ENCODE data around the gene DENND1A.

GRCh38 chr9:123948286-123948685 lies 18.4 kb upstream of the DENND1A start:
- TF ChIP-seq CTCF (IDR thresholded peaks at IDR 0.05) (no peak), POLR2AphosphoS5 (IDR thresholded peaks at IDR 0.05) (no peak), POLR2A (IDR thresholded peaks at IDR 0.05) (no peak)
